IPS-11a (cell line): ENCODE results near the gene TMPRSS15.

Source experiments
- H3K4me3 ChIP-seq: one replicate; pipeline ENCODE4 v1.5.1; 2013; ENCODE audit warnings: low read depth, low read length, control low read depth

Gene TMPRSS15

GRCh38 chr21:18248171-18248570 is 155.4 kb downstream of the TMPRSS15 start:
- no peak overlapping the region for H3K4me3 ChIP-seq

- H3K4me3 ChIP-seq, result peak overlapping the region; percentile 45
Measured at GRCh38 chr21:18245464-18245967, 158.1 kb downstream of the TMPRSS15 start.

- peak within 1 kb of the TSS; percentile 45 for H3K4me3 ChIP-seq
Measured at GRCh38 chr21:18244671-18245463, 158.7 kb downstream of the TMPRSS15 start, which contains the start of gene CHODL. Gene CHODL, plus strand, starts transcription at chr21:18244833. Its CDS starts 391 bp downstream, at chr21:18245224.

GRCh38 chr21:18235545-18235944 is 168.0 kb downstream of the TMPRSS15 start:
- H3K4me3 ChIP-seq, result no peak overlapping the region

- no peak overlapping the region for H3K4me3 ChIP-seq
Measured at GRCh38 chr21:18228060-18228739, 175.4 kb downstream of the TMPRSS15 start.

GRCh38 chr21:18222346-18222745 is 181.2 kb downstream of the TMPRSS15 start:
- no peak overlapping the region for H3K4me3 ChIP-seq

- no peak overlapping the region for H3K4me3 ChIP-seq
Measured at GRCh38 chr21:18220498-18220897, 183.1 kb downstream of the TMPRSS15 start.
